Measurements from ENCODE around the gene CHSY1.

CHSY1 gene

GRCh38 chr15:101248274-101248673, 3.6 kb downstream of the CHSY1 start:
- H3K27me3 ChIP-seq (ENCODE audit: insufficient read depth, low read depth) = no peaks in the 10 kb centered on the region
- peaks cover 39% of the 10 kb centered on the region for H4K20me1 ChIP-seq (ENCODE audit: insufficient read depth)
- no peak overlapping the region for H2AFZ ChIP-seq (ENCODE audit: low read depth)
- TF ChIP-seq CTCF (conservative IDR thresholded peaks at IDR 0.05; ENCODE audit: low read depth, low read length) = no peak
- no peak overlapping the region for H3K4me3 ChIP-seq (IDR thresholded peaks at IDR 0.05; ENCODE audit: insufficient read depth, low read depth, low read length)
- H3K4me1 ChIP-seq (ENCODE audit: low read depth, poor library complexity, severe bottlenecking) = peaks cover 76% of the 10 kb centered on the region
- peaks cover 12% of the 10 kb centered on the region; the same call in 1 of the 2 replicates for H3K36me3 ChIP-seq (ENCODE audit: insufficient read depth)
- H3K4me2 ChIP-seq = peak overlapping the region; percentile 11; the same call in 1 of the 2 replicates
- H3K9ac ChIP-seq = no peak overlapping the region
- peaks cover 88% of the 10 kb centered on the region for H3K79me2 ChIP-seq (ENCODE audit: insufficient read depth, low read depth)
- H3K27ac ChIP-seq = no peak overlapping the region

GRCh38 chr15:101246824-101247745, 4.8 kb downstream of the CHSY1 start:
- Histone ChIP-seq H3K4me1 (ENCODE audit: low read depth, poor library complexity, severe bottlenecking) (peaks cover 81% of the 10 kb centered on the region), H3K27me3 (ENCODE audit: insufficient read depth, low read depth) (no peaks in the 10 kb centered on the region), H3K9ac (no peak overlapping the region), H3K4me2 (peak overlapping the region; percentile 23; the same call in 1 of the 2 replicates), H3K36me3 (ENCODE audit: insufficient read depth) (peaks cover 12% of the 10 kb centered on the region; the same call in 1 of the 2 replicates), H3K4me3 (IDR thresholded peaks at IDR 0.05; ENCODE audit: insufficient read depth, low read depth, low read length) (no peak overlapping the region), H4K20me1 (ENCODE audit: insufficient read depth) (peaks cover 50% of the 10 kb centered on the region), H3K27ac (no peak overlapping the region), H2AFZ (ENCODE audit: low read depth) (no peak overlapping the region), H3K79me2 (ENCODE audit: insufficient read depth, low read depth) (peaks cover 90% of the 10 kb centered on the region)
- TF ChIP-seq CTCF (conservative IDR thresholded peaks at IDR 0.05; ENCODE audit: low read depth, low read length) = no peak

GRCh38 chr15:101246391-101246790, 5.5 kb downstream of the CHSY1 start:
- H3K4me2 ChIP-seq = peak overlapping the region; percentile 23; the same call in 1 of the 2 replicates
- H3K27me3 ChIP-seq (ENCODE audit: insufficient read depth, low read depth) = no peaks in the 10 kb centered on the region
- H3K27ac ChIP-seq = no peak overlapping the region
- H3K9ac ChIP-seq = no peak overlapping the region
- no peak overlapping the region for H3K4me3 ChIP-seq (IDR thresholded peaks at IDR 0.05; ENCODE audit: insufficient read depth, low read depth, low read length)
- H3K36me3 ChIP-seq (ENCODE audit: insufficient read depth) = peaks cover 12% of the 10 kb centered on the region; the same call in 1 of the 2 replicates
- peaks cover 88% of the 10 kb centered on the region for H3K4me1 ChIP-seq (ENCODE audit: low read depth, poor library complexity, severe bottlenecking)
- TF ChIP-seq CTCF (conservative IDR thresholded peaks at IDR 0.05; ENCODE audit: low read depth, low read length) = no peak
- H2AFZ ChIP-seq (ENCODE audit: low read depth) = no peak overlapping the region
- H3K79me2 ChIP-seq (ENCODE audit: insufficient read depth, low read depth) = peaks cover 96% of the 10 kb centered on the region
- peaks cover 57% of the 10 kb centered on the region for H4K20me1 ChIP-seq (ENCODE audit: insufficient read depth)

- Histone ChIP-seq H3K9ac (no peak overlapping the region), H3K4me2 (peak overlapping the region; percentile 22; the same call in 1 of the 2 replicates), H3K4me3 (IDR thresholded peaks at IDR 0.05; ENCODE audit: insufficient read depth, low read depth, low read length) (no peak overlapping the region), H3K79me2 (ENCODE audit: insufficient read depth, low read depth) (peaks cover 100% of the 10 kb centered on the region), H3K4me1 (ENCODE audit: low read depth, poor library complexity, severe bottlenecking) (peaks cover 100% of the 10 kb centered on the region), H3K36me3 (ENCODE audit: insufficient read depth) (peaks cover 12% of the 10 kb centered on the region; the same call in 1 of the 2 replicates), H4K20me1 (ENCODE audit: insufficient read depth) (peaks cover 60% of the 10 kb centered on the region), H2AFZ (ENCODE audit: low read depth) (no peak overlapping the region), H3K27me3 (ENCODE audit: insufficient read depth, low read depth) (no peaks in the 10 kb centered on the region), H3K27ac (no peak overlapping the region; the same call in 1 of the 2 replicates)
- TF ChIP-seq CTCF (conservative IDR thresholded peaks at IDR 0.05; ENCODE audit: low read depth, low read length) = no peak
Measured at GRCh38 chr15:101244889-101245668, 6.8 kb downstream of the CHSY1 start.

Measured in KMS-11 (cell line).